ENCODE measurements around the gene ADK. TPM values are rescaled to one million over a fixed set of nuclear protein-coding genes. Genes with fewer than 3 reads are reported as not detected.
A peak's percentile ranks its signal among the peaks of the same experiment; 100 is the strongest.

The ADK gene
- total RNA-seq, 2 experiments from 2014 or later: 26.4 to 31.1 TPM

DNA sequence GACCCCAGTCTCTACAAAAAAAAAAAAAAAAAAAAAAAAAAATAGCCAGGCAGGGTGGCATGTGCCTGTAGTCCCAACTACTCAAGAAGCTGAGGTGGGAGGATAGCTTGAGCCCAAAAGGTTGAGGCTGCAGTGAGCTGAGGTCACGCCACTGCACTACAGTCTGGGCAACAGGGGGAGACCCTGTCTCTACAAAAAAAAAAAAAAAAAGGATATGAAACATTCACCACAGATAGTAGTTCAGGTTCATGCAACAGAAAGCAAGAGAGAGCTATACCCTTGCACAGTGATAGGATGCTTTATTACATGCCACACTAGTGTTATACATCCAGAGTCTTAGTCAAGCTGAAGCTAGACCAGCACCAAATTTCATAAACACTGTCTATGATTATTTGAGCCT lies 526.9 kb downstream of the ADK start:
- H3K9me3 ChIP-seq (ENCODE audit: low read length): 0 out of 2 replicates have a peak, but pooled peaks cover 7% of the 10 kb centered on the region
- intact Hi-C loops (cut with micrococcal nuclease; ENCODE audit: unreplicated experiment): no loop called here
- H2AFZ ChIP-seq (ENCODE audit: low read length): no peak overlapping the region
- DNase-seq (ENCODE audit: low spot score): peak; percentile 31
- H4K20me1 ChIP-seq (ENCODE audit: insufficient read depth, low read length): no peaks in the 10 kb centered on the region
- no peak overlapping the region for H3K4me2 ChIP-seq (ENCODE audit: low read length)
- POLR2A ChIA-PET: interaction anchor here (0.6 to 1.3 kb wide), 7 partner anchors 16 to 384 kb away, joined by 3 to 5 read pairs (median 4); no protein-coding TSS in a partner anchor
- H3K79me2 ChIP-seq (ENCODE audit: insufficient read depth, low read depth, low read length): no peaks in the 10 kb centered on the region
- no peaks in the 10 kb centered on the region for H3K9me2 ChIP-seq (ENCODE audit: insufficient read depth, low read length)
- no peak overlapping the region for H3K27ac ChIP-seq (ENCODE audit: low read depth, low read length, poor library complexity, severe bottlenecking)
- CTCF ChIA-PET (ENCODE audit: unreplicated experiment): no interaction called here
- H3K36me3 ChIP-seq (ENCODE audit: insufficient read depth, low read length): peaks cover 16% of the 10 kb centered on the region
- TF ChIP-seq, protein P1, sequence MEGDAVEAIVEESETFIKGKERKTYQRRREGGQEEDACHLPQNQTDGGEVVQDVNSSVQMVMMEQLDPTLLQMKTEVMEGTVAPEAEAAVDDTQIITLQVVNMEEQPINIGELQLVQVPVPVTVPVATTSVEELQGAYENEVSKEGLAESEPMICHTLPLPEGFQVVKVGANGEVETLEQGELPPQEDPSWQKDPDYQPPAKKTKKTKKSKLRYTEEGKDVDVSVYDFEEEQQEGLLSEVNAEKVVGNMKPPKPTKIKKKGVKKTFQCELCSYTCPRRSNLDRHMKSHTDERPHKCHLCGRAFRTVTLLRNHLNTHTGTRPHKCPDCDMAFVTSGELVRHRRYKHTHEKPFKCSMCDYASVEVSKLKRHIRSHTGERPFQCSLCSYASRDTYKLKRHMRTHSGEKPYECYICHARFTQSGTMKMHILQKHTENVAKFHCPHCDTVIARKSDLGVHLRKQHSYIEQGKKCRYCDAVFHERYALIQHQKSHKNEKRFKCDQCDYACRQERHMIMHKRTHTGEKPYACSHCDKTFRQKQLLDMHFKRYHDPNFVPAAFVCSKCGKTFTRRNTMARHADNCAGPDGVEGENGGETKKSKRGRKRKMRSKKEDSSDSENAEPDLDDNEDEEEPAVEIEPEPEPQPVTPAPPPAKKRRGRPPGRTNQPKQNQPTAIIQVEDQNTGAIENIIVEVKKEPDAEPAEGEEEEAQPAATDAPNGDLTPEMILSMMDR (conservative IDR thresholded peaks at IDR 0.05; ENCODE audit: low read length): no peak
- no peak for TF ChIP-seq EZH2phosphoT487 (IDR thresholded peaks at IDR 0.05; ENCODE audit: borderline replicate concordance, low read depth, low read length)
- peaks cover 7% of the 10 kb centered on the region for H3K4me1 ChIP-seq (ENCODE audit: insufficient read depth, low read length, poor library complexity, severe bottlenecking)
- H3K4me3 ChIP-seq (ENCODE audit: low read depth, low read length, poor library complexity, severe bottlenecking): no peak overlapping the region
- BruUV-seq (replicated peaks): no TSS peak

DNA sequence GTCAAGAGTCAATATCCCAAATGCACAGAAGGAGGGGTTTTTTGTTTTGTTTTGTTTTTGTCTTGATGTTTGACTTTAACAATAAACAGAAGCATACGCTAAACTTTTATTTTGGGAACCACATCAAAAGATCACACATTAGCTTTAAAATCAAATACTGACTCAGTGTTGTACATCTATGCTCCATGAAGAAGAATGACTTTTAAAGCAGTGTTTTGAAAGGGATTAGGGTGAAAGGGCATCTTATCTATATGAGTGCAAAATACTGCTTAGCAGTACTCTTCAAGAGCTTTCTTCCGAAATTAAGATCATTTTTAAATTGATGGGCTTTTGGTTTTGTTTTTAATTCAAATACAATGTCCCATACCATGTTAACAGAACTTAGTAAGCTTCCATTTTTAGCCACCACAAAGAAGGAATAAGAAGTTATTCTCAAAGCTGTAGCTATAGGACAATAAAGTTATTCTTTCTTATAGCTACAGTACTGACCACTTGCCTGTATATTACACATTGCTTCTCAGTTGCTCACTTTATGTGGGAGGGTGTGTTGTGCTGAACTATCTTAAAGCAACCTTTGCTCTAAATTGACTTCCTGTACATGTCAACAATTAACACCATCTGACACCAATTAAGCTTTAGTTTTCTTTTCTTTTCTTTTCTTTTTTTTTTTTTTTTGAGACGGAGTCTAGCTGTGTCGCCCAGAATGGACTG lies 531.1 kb downstream of the ADK start:
- Histone ChIP-seq H3K4me1 (ENCODE audit: insufficient read depth, low read length, poor library complexity, severe bottlenecking) (peaks cover 19% of the 10 kb centered on the region), H3K9me3 (ENCODE audit: low read length) (no peaks in the 10 kb centered on the region), H3K79me2 (ENCODE audit: insufficient read depth, low read depth, low read length) (no peaks in the 10 kb centered on the region), H3K36me3 (ENCODE audit: insufficient read depth, low read length) (no peaks in the 10 kb centered on the region), H3K4me2 (ENCODE audit: low read length) (no peak overlapping the region), H3K4me3 (ENCODE audit: low read depth, low read length, poor library complexity, severe bottlenecking) (no peak overlapping the region), H3K27ac (ENCODE audit: low read depth, low read length, poor library complexity, severe bottlenecking) (no peak overlapping the region), H2AFZ (ENCODE audit: low read length) (no peak overlapping the region), H4K20me1 (ENCODE audit: insufficient read depth, low read length) (no peaks in the 10 kb centered on the region), H3K9me2 (ENCODE audit: insufficient read depth, low read length) (no peaks in the 10 kb centered on the region)
- CTCF ChIA-PET (ENCODE audit: unreplicated experiment): no interaction called here
- TF ChIP-seq, protein P1 (conservative IDR thresholded peaks at IDR 0.05; ENCODE audit: low read length): no peak
- no peak for TF ChIP-seq EZH2phosphoT487 (IDR thresholded peaks at IDR 0.05; ENCODE audit: borderline replicate concordance, low read depth, low read length)
- POLR2A ChIA-PET: interaction anchor here (0.5 to 1.8 kb wide), 8 partner anchors 12 to 1127 kb away, joined by 3 to 7 read pairs (median 4); no protein-coding TSS in a partner anchor
- intact Hi-C loops (cut with micrococcal nuclease; ENCODE audit: unreplicated experiment): no loop called here
- no TSS peak for BruUV-seq (replicated peaks)
- DNase-seq (ENCODE audit: low spot score): no peak

DNA sequence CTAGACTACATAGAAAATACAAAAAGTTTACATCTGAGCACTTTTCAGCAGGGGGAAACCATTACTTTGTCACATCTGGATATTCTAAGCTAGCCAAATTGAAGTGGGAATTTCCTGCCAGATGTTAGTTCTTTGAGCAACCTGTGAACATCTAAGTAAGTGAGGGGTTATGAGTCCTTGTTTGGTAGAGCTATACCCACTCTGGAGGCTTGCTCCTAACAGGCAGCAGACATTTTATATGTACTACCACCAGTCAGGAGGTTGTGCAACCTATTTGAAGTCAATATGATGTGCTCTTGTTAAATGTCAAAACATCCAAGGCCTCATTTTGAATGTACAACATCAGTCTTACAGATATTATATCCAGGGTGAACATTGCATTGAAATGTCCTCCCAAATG lies 532.0 kb downstream of the ADK start:
- Histone ChIP-seq H3K79me2 (ENCODE audit: insufficient read depth, low read depth, low read length) (no peaks in the 10 kb centered on the region), H3K4me2 (ENCODE audit: low read length) (0 out of 2 replicates have a peak overlapping the region, but pooled peaks have one; percentile 10), H3K4me1 (ENCODE audit: insufficient read depth, low read length, poor library complexity, severe bottlenecking) (peaks cover 18% of the 10 kb centered on the region), H3K27ac (ENCODE audit: low read depth, low read length, poor library complexity, severe bottlenecking) (no peak overlapping the region), H3K9me2 (ENCODE audit: insufficient read depth, low read length) (no peaks in the 10 kb centered on the region), H3K4me3 (ENCODE audit: low read depth, low read length, poor library complexity, severe bottlenecking) (no peak overlapping the region), H3K9me3 (ENCODE audit: low read length) (no peaks in the 10 kb centered on the region), H4K20me1 (ENCODE audit: insufficient read depth, low read length) (no peaks in the 10 kb centered on the region), H3K36me3 (ENCODE audit: insufficient read depth, low read length) (no peaks in the 10 kb centered on the region), H2AFZ (ENCODE audit: low read length) (no peak overlapping the region)
- DNase-seq (ENCODE audit: low spot score): no peak
- intact Hi-C loops (cut with micrococcal nuclease; ENCODE audit: unreplicated experiment): no loop called here
- no peak for TF ChIP-seq EZH2phosphoT487 (IDR thresholded peaks at IDR 0.05; ENCODE audit: borderline replicate concordance, low read depth, low read length)
- TF ChIP-seq, protein P1 (conservative IDR thresholded peaks at IDR 0.05; ENCODE audit: low read length): no peak
- ChIA-PET CTCF (ENCODE audit: unreplicated experiment) (interaction anchor here (0.5 kb wide), 1 partner anchor 143 kb away, joined by 14 read pairs; no protein-coding TSS in a partner anchor), POLR2A (interaction anchor here (0.6 to 1.8 kb wide), 6 partner anchors 10 to 1128 kb away, joined by 3 to 7 read pairs (median 3); no protein-coding TSS in a partner anchor)
- BruUV-seq (replicated peaks): no TSS peak

All from OCI-LY7 (cell line).